CD14-positive monocyte (primary cell): ENCODE data around the gene DRC3. TPM values are rescaled to one million over a fixed set of nuclear protein-coding genes. Genes with fewer than 3 reads are reported as not detected.
A peak's percentile ranks its signal among the peaks of the same experiment; 100 is the strongest.

ENCODE experiments used
- DNase-seq, 3 donors: peaks; one replicate each; pipeline ENCODE4 v3.0.0-alpha.2; 2011 to 2022
- H2AFZ ChIP-seq: 2 replicates; pipeline ENCODE4 v1.6.0; 2012; ENCODE audit warnings: mild to moderate bottlenecking, low read depth, low read length, inconsistent platforms; ENCODE audit not compliant: insufficient read depth, poor library complexity, severe bottlenecking
- H3K27ac ChIP-seq, 2 donors: 1 replicate in 1 of 2; 2 replicates in 1 of 2; pipeline ENCODE4 v1.5.1; 2012 to 2013; ENCODE audit warnings: low read length in 2 of 2, control low read depth in 1 of 2, inconsistent platforms in 1 of 2, low read depth in 1 of 2, mild to moderate bottlenecking in 1 of 2
- H3K27me3 ChIP-seq, 2 donors: one replicate each; pipeline versions ENCODE4 v1.6.0 to v1.6.1; 2011 to 2013; ENCODE audit warnings: low read length in 2 of 2; ENCODE audit not compliant: control insufficient read depth in 2 of 2, insufficient read depth in 2 of 2
- H3K36me3 ChIP-seq, 2 donors: replicated peaks in 1 of 2; 1 replicate in 1 of 2; 2 replicates in 1 of 2; pipeline versions ENCODE4 v1.5.1 to v1.6.1; 2012 to 2013; ENCODE audit warnings: low read length in 2 of 2, control low read depth in 1 of 2, inconsistent platforms in 1 of 2, mild to moderate bottlenecking in 1 of 2; ENCODE audit not compliant: insufficient read depth in 2 of 2, control insufficient read depth in 1 of 2
- H3K4me1 ChIP-seq, 2 donors: 1 replicate in 1 of 2; 2 replicates in 1 of 2; pipeline versions ENCODE4 v1.5.1 to v1.6.1; 2012 to 2013; ENCODE audit warnings: low read length in 2 of 2, control low read depth in 1 of 2, inconsistent platforms in 1 of 2, mild to moderate bottlenecking in 1 of 2, moderate library complexity in 1 of 2; ENCODE audit not compliant: insufficient read depth in 2 of 2, control insufficient read depth in 1 of 2
- H3K4me2 ChIP-seq: replicated peaks from 2 replicates; pipeline ENCODE3; 2012; ENCODE audit warnings: low read length, moderate library complexity, mild to moderate bottlenecking; ENCODE audit not compliant: poor library complexity, severe bottlenecking; ENCODE audit errors: extremely low read depth
- H3K4me3 ChIP-seq, 3 experiments: fragments of 200-600 bp in 1 of 3; sonication (generic) in 1 of 3; replicated peaks in 1 of 3; 1 replicate in 2 of 3; 2 replicates in 1 of 3; pipeline ENCODE4 v1.5.1; 2011 to 2013; ENCODE audit warnings: low read length in 3 of 3, mild to moderate bottlenecking in 3 of 3, control low read depth in 2 of 3, low read depth in 2 of 3, inconsistent platforms in 1 of 3, moderate library complexity in 1 of 3
- H3K79me2 ChIP-seq: 2 replicates; pipeline ENCODE4 v1.6.0; 2012; ENCODE audit warnings: mild to moderate bottlenecking, control low read depth, inconsistent platforms, low read length, moderate library complexity; ENCODE audit not compliant: insufficient read depth
- H3K9ac ChIP-seq: 2 replicates; pipeline ENCODE4 v1.6.0; 2017; ENCODE audit warnings: low read length, mild to moderate bottlenecking; ENCODE audit not compliant: insufficient read depth, poor library complexity, severe bottlenecking
- H3K9me3 ChIP-seq, 2 donors: replicated peaks in 1 of 2; 1 replicate in 1 of 2; 2 replicates in 1 of 2; pipeline versions ENCODE4 v1.5.1 to v1.6.1; 2012 to 2013; ENCODE audit warnings: low read length in 2 of 2, control low read depth in 1 of 2; ENCODE audit not compliant: control insufficient read depth in 1 of 2, insufficient read depth in 1 of 2
- H4K20me1 ChIP-seq: 2 replicates; pipeline ENCODE4 v1.6.0; 2012; ENCODE audit warnings: mild to moderate bottlenecking, low read length, control low read depth, moderate library complexity; ENCODE audit not compliant: insufficient read depth
- H3K27ac Mint-ChIP-seq, 7 donors: one replicate each; pipeline ENCODE4 v1.8.0; 2020; ENCODE audit warnings: mild to moderate bottlenecking in 7 of 7, mixed read lengths in 7 of 7, moderate library complexity in 6 of 7, inconsistent platforms in 2 of 7
- H3K27me3 Mint-ChIP-seq, 3 donors: one replicate each; pipeline ENCODE4 v1.8.0; 2021 to 2022; ENCODE audit warnings: low read depth in 3 of 3, mild to moderate bottlenecking in 3 of 3, mixed read lengths in 3 of 3, moderate library complexity in 3 of 3, inconsistent platforms in 1 of 3
- H3K36me3 Mint-ChIP-seq, 2 donors: one replicate each; pipeline ENCODE4 v1.8.0; 2020; ENCODE audit warnings: mixed read lengths in 2 of 2, inconsistent platforms in 1 of 2, mild to moderate bottlenecking in 1 of 2
- H3K4me1 Mint-ChIP-seq: one replicate; pipeline ENCODE4 v1.8.0; 2020; ENCODE audit warnings: mild to moderate bottlenecking, mixed read lengths
- H3K4me3 Mint-ChIP-seq, 2 donors: one replicate each; pipeline ENCODE4 v1.8.0; 2020; ENCODE audit warnings: mild to moderate bottlenecking in 2 of 2, mixed read lengths in 2 of 2, moderate library complexity in 1 of 2
- H3K9me3 Mint-ChIP-seq, 7 donors: one replicate each; pipeline ENCODE4 v1.8.0; 2020 to 2022; ENCODE audit warnings: mixed read lengths in 7 of 7, mild to moderate bottlenecking in 6 of 7, moderate library complexity in 6 of 7, inconsistent platforms in 2 of 7
- CTCF ChIP-seq: fragments of 200-600 bp; IDR thresholded peaks from one replicate; pipeline ENCODE4 v1.8.0; 2022; ENCODE audit warnings: antibody characterized with exemption, mild to moderate bottlenecking
- whole genome bisulfite sequencing: methylation state at CpG from one replicate; pipeline ENCODE4 v1.1.5; 2013; ENCODE audit warnings: missing lambda C conversion rate; ENCODE audit not compliant: insufficient coverage; 5-methylcytosine and 5-hydroxymethylcytosine counted together
- intact Hi-C, 2 donors: fragments of 100-400 bp; cut with micrococcal nuclease; formaldehyde crosslinking; loops; one replicate each; pipeline versions ENCODE4 v1.15.0 to v1.15.1; 2023
- polyA plus RNA-seq, 3 donors: library from polyadenylated mRNA; depleted of rRNA in 1 of 3; unstranded in 2 of 3; stranded (reverse) in 1 of 3; fragments of 300-500 nt in 2 of 3; fragments of >200 nt in 1 of 3; fragmentation: Illumina TruSeq in 2 of 3; gene quantifications; 1 replicate in 2 of 3; 2 replicates in 1 of 3; pipeline ENCODE4 v1.2.3, GENCODE V29; 2012 to 2021

DRC3 gene
- polyA plus RNA-seq, 3 donors, result 0.23 to 0.58 (median 0.39) TPM

- DNase-seq, result peak; percentile 69 to 82 (median 76)
- H3K36me3 Mint-ChIP-seq, result peaks cover 4 to 12% of the 10 kb centered on the region in 2 donors
- Histone ChIP-seq H2AFZ (peak overlapping the region; percentile 97), H3K4me1 (peaks cover 36 to 44% of the 10 kb centered on the region in 2 donors), H3K9me3 (no peaks in the 10 kb centered on the region), H3K79me2 (peaks cover 66% of the 10 kb centered on the region), H3K27me3 (no peaks in the 10 kb centered on the region), H3K4me2 (peak overlapping the region; percentile 95), H4K20me1 (peaks cover 40% of the 10 kb centered on the region), H3K27ac (peak overlapping the region; percentile 64 to 97), H3K4me3 (peak overlapping the region; percentile 63 to 98 (median 92)), H3K36me3 (peaks cover 0 to 8% of the 10 kb centered on the region in 2 donors), H3K9ac (peak overlapping the region; percentile 87)
- H3K27ac Mint-ChIP-seq, result peak overlapping the region; percentile 89 to 96 (median 93)
- no peaks in the 10 kb centered on the region for H3K9me3 Mint-ChIP-seq
- intact Hi-C loops, result loop anchor here (5.0 to 10.0 kb wide), 5 partner anchors 144 to 356 kb away; partner anchors contain the start of genes ALKBH5 (in 1 of the 2) and RAI1 (in 1 of the 2)
- H3K4me1 Mint-ChIP-seq, result peaks cover 53% of the 10 kb centered on the region
- TF ChIP-seq CTCF, result no peak
- peaks cover 0 to 2% (median 0%) of the 10 kb centered on the region in 3 donors for H3K27me3 Mint-ChIP-seq
- 0% methylated on average over 11 of the region's 13 CpGs for WGBS
- peak overlapping the region; percentile 89 to 100 for H3K4me3 Mint-ChIP-seq
Observed at GRCh38 chr17:18038149-18038850, 65.6 kb downstream of the DRC3 start.

DNA sequence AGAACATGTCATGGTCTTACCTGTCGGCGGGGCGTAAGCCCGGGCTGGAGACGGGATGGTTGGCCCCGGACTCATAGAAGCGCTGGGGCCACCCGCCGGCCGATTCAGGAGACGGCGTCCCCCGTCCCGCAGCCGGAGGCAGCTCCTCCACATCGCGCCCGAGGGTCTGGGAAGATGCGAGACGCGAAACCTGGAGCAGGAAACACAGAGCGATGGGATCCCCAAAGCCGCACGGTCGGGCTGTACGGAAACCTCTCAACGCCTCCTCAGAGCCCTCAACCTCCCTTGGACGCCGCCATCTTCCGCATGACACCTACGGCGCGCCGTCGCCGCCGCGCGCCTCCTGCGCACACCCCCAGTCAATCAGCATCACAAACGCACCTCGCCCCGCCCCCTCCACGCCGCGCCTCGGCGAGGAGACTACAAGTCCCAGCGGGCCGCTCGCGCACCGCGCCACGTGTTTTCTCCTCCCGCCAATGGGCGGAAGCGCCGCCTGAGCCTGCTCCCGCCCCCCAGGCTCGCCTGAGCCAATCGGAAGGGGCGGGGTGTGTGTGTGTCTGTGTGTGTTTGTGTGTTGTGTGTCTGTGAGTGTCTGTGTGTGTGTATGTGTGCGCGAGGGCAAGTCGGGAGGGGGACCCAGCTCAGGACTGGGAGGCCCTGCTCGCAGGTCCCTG, 66.3 kb downstream of the DRC3 start, which contains the start of the genes ATPAF2 and GID4:
Gene ATPAF2 (minus strand): TSS at position 308 of the 674 bp plus-strand sequence. CDS start 155 bp downstream, at position 153.
Gene GID4 (plus strand): TSS at position 548 of the 674 bp plus-strand sequence. CDS start 57 bp downstream, at position 605.
- Histone ChIP-seq H3K27me3 (no peaks in the 10 kb centered on the region), H3K79me2 (peaks cover 59% of the 10 kb centered on the region), H3K9ac (peak within 1 kb of the TSS; percentile 87), H4K20me1 (peaks cover 34% of the 10 kb centered on the region), H2AFZ (peak within 1 kb of the TSS; percentile 97), H3K4me1 (peaks cover 35 to 42% of the 10 kb centered on the region in 2 donors), H3K4me3 (peak within 1 kb of the TSS; percentile 63 to 98 (median 92)), H3K27ac (peak within 1 kb of the TSS; percentile 64 to 97), H3K9me3 (no peaks in the 10 kb centered on the region), H3K4me2 (peak within 1 kb of the TSS; percentile 95), H3K36me3 (peaks cover 0 to 8% of the 10 kb centered on the region in 2 donors)
- TF ChIP-seq CTCF, result no peak
- H3K27ac Mint-ChIP-seq, result peak within 1 kb of the TSS; percentile 89 to 96 (median 93)
- H3K4me3 Mint-ChIP-seq, result peak within 1 kb of the TSS; percentile 93 to 100
- intact Hi-C loops, result loop anchor here (5.0 to 10.0 kb wide), 5 partner anchors 143 to 357 kb away; partner anchors contain the start of genes ALKBH5 (in 1 of the 2) and RAI1 (in 1 of the 2)
- WGBS, result under 1% methylated on average over 57 of the region's 67 CpGs
- H3K36me3 Mint-ChIP-seq, result peaks cover 4 to 10% of the 10 kb centered on the region in 2 donors
- peaks cover 0 to 2% (median 0%) of the 10 kb centered on the region in 3 donors for H3K27me3 Mint-ChIP-seq
- H3K9me3 Mint-ChIP-seq, result no peaks in the 10 kb centered on the region
- peak; percentile 99 for DNase-seq
- H3K4me1 Mint-ChIP-seq, result peaks cover 49% of the 10 kb centered on the region
